ENCODE data around the gene HNRNPUL1.

GRCh38 chr19:41234512-41235168 is 29.5 kb upstream of the HNRNPUL1 start:
- TF ChIP-seq EZH2 (IDR thresholded peaks at IDR 0.05), result no peak
- TF ChIP-seq, protein P1, sequence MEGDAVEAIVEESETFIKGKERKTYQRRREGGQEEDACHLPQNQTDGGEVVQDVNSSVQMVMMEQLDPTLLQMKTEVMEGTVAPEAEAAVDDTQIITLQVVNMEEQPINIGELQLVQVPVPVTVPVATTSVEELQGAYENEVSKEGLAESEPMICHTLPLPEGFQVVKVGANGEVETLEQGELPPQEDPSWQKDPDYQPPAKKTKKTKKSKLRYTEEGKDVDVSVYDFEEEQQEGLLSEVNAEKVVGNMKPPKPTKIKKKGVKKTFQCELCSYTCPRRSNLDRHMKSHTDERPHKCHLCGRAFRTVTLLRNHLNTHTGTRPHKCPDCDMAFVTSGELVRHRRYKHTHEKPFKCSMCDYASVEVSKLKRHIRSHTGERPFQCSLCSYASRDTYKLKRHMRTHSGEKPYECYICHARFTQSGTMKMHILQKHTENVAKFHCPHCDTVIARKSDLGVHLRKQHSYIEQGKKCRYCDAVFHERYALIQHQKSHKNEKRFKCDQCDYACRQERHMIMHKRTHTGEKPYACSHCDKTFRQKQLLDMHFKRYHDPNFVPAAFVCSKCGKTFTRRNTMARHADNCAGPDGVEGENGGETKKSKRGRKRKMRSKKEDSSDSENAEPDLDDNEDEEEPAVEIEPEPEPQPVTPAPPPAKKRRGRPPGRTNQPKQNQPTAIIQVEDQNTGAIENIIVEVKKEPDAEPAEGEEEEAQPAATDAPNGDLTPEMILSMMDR (IDR thresholded peaks at IDR 0.05), result no peak
